Fibroblast of skin of right quadriceps (primary cell): ENCODE measurements around the gene CSMD2.

Source experiments
- DNase-seq: peaks from one replicate; pipeline ENCODE4 v3.0.0-alpha.2; 2013

CSMD2 gene

GRCh38 chr1:33735624-33736023 lies 429.4 kb downstream of the CSMD2 start:
- peak; percentile 42 for DNase-seq

- DNase-seq: no peak
Measured at GRCh38 chr1:33727310-33727709, 437.7 kb downstream of the CSMD2 start.

- DNase-seq: no peak
Measured at GRCh38 chr1:33726274-33726804, 438.7 kb downstream of the CSMD2 start.

GRCh38 chr1:33725556-33726160 lies 439.4 kb downstream of the CSMD2 start:
- DNase-seq: no peak

GRCh38 chr1:33725037-33725436 lies 440.0 kb downstream of the CSMD2 start:
- DNase-seq: no peak

- no peak for DNase-seq
Measured at GRCh38 chr1:33724348-33724747, 440.7 kb downstream of the CSMD2 start.

- DNase-seq: no peak
Measured at GRCh38 chr1:33723251-33723650, 441.8 kb downstream of the CSMD2 start.

- no peak for DNase-seq
Measured at GRCh38 chr1:33721301-33721815, 443.7 kb downstream of the CSMD2 start.

GRCh38 chr1:33719771-33720670 lies 445.0 kb downstream of the CSMD2 start:
- peak; percentile 74 for DNase-seq

GRCh38 chr1:33719326-33719725 lies 445.7 kb downstream of the CSMD2 start:
- no peak for DNase-seq

- no peak for DNase-seq
Measured at GRCh38 chr1:33718186-33718585, 446.8 kb downstream of the CSMD2 start.

GRCh38 chr1:33716976-33717688 lies 447.9 kb downstream of the CSMD2 start:
- DNase-seq: no peak

GRCh38 chr1:33715195-33715811 lies 449.7 kb downstream of the CSMD2 start:
- DNase-seq: no peak

- no peak for DNase-seq
Measured at GRCh38 chr1:33714421-33714820, 450.6 kb downstream of the CSMD2 start.

GRCh38 chr1:33713058-33713877 lies 451.8 kb downstream of the CSMD2 start:
- no peak for DNase-seq

GRCh38 chr1:33712186-33712585 lies 452.8 kb downstream of the CSMD2 start:
- peak; percentile 76 for DNase-seq

- no peak for DNase-seq
Measured at GRCh38 chr1:33711511-33711910, 453.5 kb downstream of the CSMD2 start.

- peak; percentile 85 for DNase-seq
Measured at GRCh38 chr1:33710967-33711366, 454.1 kb downstream of the CSMD2 start.

- peak; percentile 39 for DNase-seq
Measured at GRCh38 chr1:33709783-33710718, 455.0 kb downstream of the CSMD2 start.

GRCh38 chr1:33709174-33709782 lies 455.8 kb downstream of the CSMD2 start:
- no peak for DNase-seq
